ENCODE results near the gene GHR. TPM values are rescaled to one million over a fixed set of nuclear protein-coding genes. Genes with fewer than 3 reads are reported as not detected.

The GHR gene
- total and polyA plus RNA-seq, 2 of the 8 experiments (the other 6 are each of a cell fraction or from before 2014, with no cell fraction given): 0.15 to 0.19 TPM

- no peak overlapping the region for H3K14ac ChIP-seq (ENCODE audit: insufficient read length)
- no peak overlapping the region for H2BK15ac ChIP-seq (ENCODE audit: low read length)
- H2AK5ac ChIP-seq (ENCODE audit: low read depth, low read length): no peak overlapping the region
- FAIRE-seq (no peak), DNase-seq (ENCODE audit: low read depth in 1 of 2, low spot score in 2 of 2) (no peak)
- H3K18ac ChIP-seq (ENCODE audit: extremely low read depth, low read length): no peak overlapping the region
- no peak overlapping the region for H3K23ac ChIP-seq (ENCODE audit: insufficient read length)
- H3K79me2 ChIP-seq (ENCODE audit: control insufficient read depth in 1 of 2, insufficient read depth in 2 of 2, low read length in 2 of 2): no peaks in the 10 kb centered on the region
- no peak overlapping the region for H3K4ac ChIP-seq (replicated peaks; ENCODE audit: insufficient read length, low read depth, low read length)
- POLR2A ChIA-PET (ENCODE audit: partially characterized antibody): no interaction called here
- H3K79me1 ChIP-seq (ENCODE audit: low read depth, low read length): no peaks in the 10 kb centered on the region
- H3K36me3 ChIP-seq (ENCODE audit: control insufficient read depth in 2 of 4, insufficient read depth in 4 of 4, low read length in 3 of 4): no peaks in the 10 kb centered on the region
- no peaks in the 10 kb centered on the region for H3K27me3 ChIP-seq (replicated peaks in 1 of 4; ENCODE audit: control insufficient read depth in 3 of 4, extremely low read depth in 1 of 4, insufficient read depth in 3 of 4, low read length in 3 of 4)
- H2BK20ac ChIP-seq (ENCODE audit: low read length): no peak overlapping the region
- no peak overlapping the region for H3K56ac ChIP-seq (replicated peaks; ENCODE audit: insufficient read length, low read depth, low read length)
- no peak overlapping the region for H2AFZ ChIP-seq (ENCODE audit: low read length)
- H3K9ac ChIP-seq (replicated peaks in 1 of 4; ENCODE audit: extremely low read depth in 1 of 4, low read depth in 3 of 4, low read length in 3 of 4): no peak overlapping the region
- no peaks in the 10 kb centered on the region for H3K9me3 ChIP-seq (ENCODE audit: insufficient read depth in 2 of 2, low read depth in 1 of 2, low read length in 1 of 2)
- CTCF ChIA-PET (ENCODE audit: partially characterized antibody): interaction anchor here (0.6 to 2.3 kb wide), 2 partner anchors 61 to 624 kb away, joined by 3 to 6 read pairs; no protein-coding TSS in a partner anchor
- H4K8ac ChIP-seq (ENCODE audit: extremely low read depth, insufficient read depth, low read length): no peak overlapping the region
- H2BK12ac ChIP-seq (ENCODE audit: low read depth, low read length): no peak overlapping the region
- no peaks in the 10 kb centered on the region for H4K20me1 ChIP-seq (replicated peaks in 1 of 2; ENCODE audit: control insufficient read depth in 1 of 2, insufficient read depth in 2 of 2, low read length in 2 of 2)
- H4K91ac ChIP-seq (replicated peaks; ENCODE audit: insufficient read length, low read length): no peak overlapping the region
- H2BK5ac ChIP-seq (ENCODE audit: low read depth, low read length): no peak overlapping the region
- H3K27ac ChIP-seq (ENCODE audit: low read depth, low read length): no peak overlapping the region
- 80% methylated on average over 2 of the region's 2 CpGs; no CpG with 5 or more reads in 1 of the 2 experiments for WGBS, 2 experiments (ENCODE audit: extremely low coverage in 1 of 2, insufficient coverage in 1 of 2, insufficient read length in 1 of 2, insufficient replicate concordance in 2 of 2, low coverage in 1 of 2, low lambda C conversion rate in 2 of 2, missing lambda C conversion rate in 1 of 2)
- no peak overlapping the region for H3K4me2 ChIP-seq (ENCODE audit: insufficient read depth in 1 of 2, low read depth in 2 of 2, low read length in 2 of 2)
- H2BK120ac ChIP-seq (replicated peaks; ENCODE audit: low read depth, low read length): no peak overlapping the region
- H4K5ac ChIP-seq (ENCODE audit: insufficient read length, low read depth, low read length): no peak overlapping the region
- no peaks in the 10 kb centered on the region for H3K4me1 ChIP-seq (replicated peaks in 1 of 4; ENCODE audit: control insufficient read depth in 3 of 4, insufficient read depth in 4 of 4, low read length in 3 of 4)
- H3K4me3 ChIP-seq (ENCODE audit: extremely low read depth in 1 of 4, insufficient read depth in 2 of 4, low read depth in 3 of 4, low read length in 4 of 4): no peak overlapping the region
- H3K23me2 ChIP-seq (ENCODE audit: low read depth, low read length): no peaks in the 10 kb centered on the region
- TF ChIP-seq BACH1 (IDR thresholded peaks at IDR 0.05; ENCODE audit: low read length): no peak
- no peak for TF ChIP-seq RFX5 (IDR thresholded peaks at IDR 0.05; ENCODE audit: borderline replicate concordance, low read depth, low read length)
- no peak for TF ChIP-seq RBBP5 (IDR thresholded peaks at IDR 0.05; ENCODE audit: borderline replicate concordance, low read depth, low read length)
- no peak for TF ChIP-seq CBX5 (IDR thresholded peaks at IDR 0.05; ENCODE audit: low read depth, low read length)
- TF ChIP-seq TAF1 (IDR thresholded peaks at IDR 0.05; ENCODE audit: low read depth, low read length): no peak
- no peak for TF ChIP-seq KDM1A (IDR thresholded peaks at IDR 0.05; ENCODE audit: borderline replicate concordance, low read length)
- TF ChIP-seq SAP30 (IDR thresholded peaks at IDR 0.05; ENCODE audit: insufficient read depth, insufficient replicate concordance, low read length): no peak
- TF ChIP-seq CEBPB (IDR thresholded peaks at IDR 0.05; ENCODE audit: low read depth, low read length): no peak
- TF ChIP-seq CTCF (IDR thresholded peaks at IDR 0.05; ENCODE audit: control extremely low read depth in 1 of 3, insufficient read depth in 1 of 3, low read depth in 1 of 3, low read length in 3 of 3): no peak
- no peak for TF ChIP-seq EZH2 (IDR thresholded peaks at IDR 0.05; ENCODE audit: low read depth, low read length, severe bottlenecking)
- no peak for TF ChIP-seq NANOG (IDR thresholded peaks at IDR 0.05; ENCODE audit: insufficient read depth, low read depth, low read length, poor library complexity, severe bottlenecking)
- no peak for TF ChIP-seq JUN (IDR thresholded peaks at IDR 0.05; ENCODE audit: low read depth, low read length)
Measured at GRCh38 chr5:42521406-42521805, 98.2 kb downstream of the GHR start.

Measured in H1 (cell line).